ENCODE data around the gene CNOT9.

The CNOT9 gene

DNA sequence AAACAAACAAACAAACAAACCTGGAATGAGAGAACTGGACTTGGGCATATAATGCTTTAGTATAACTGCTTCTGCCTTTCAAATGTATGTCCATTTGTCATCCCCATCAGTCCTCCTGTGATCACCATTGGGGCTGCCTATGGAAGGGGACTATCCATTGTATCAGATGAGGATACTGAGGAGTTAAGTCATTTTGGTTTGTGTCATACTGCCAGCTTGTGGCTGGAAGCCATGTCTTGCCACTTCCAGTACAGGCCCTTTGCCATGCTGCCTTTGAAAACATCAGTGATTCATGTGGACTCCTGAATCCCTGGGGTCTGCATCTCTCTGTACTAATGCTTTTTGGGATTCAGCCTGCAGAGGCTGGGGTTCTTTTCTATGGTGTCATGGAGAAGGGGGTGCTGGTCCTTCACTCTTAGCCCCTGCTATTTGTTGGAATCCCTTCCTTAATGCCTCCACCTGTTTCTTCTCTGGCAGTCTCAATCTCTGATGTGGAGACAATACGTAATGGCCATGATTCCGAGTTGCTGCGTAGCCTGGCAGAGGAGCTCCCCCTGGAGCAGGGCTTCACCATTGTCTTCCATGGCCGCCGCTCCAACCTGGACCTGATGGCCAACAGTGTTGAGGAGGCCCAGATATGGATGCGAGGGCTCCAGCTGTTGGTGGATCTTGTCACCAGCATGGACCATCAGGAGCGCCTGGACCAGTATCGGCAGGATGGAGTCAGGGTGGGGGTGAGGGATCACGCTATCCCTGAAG lies 49.6 kb downstream of the CNOT9 start:
- no peaks in the 10 kb centered on the region for H3K9me3 ChIP-seq (ENCODE audit: control insufficient read depth, low read length)
- no peak overlapping the region for H3K4me3 ChIP-seq (ENCODE audit: insufficient read depth, low read depth, low read length)
- H3K27ac ChIP-seq (ENCODE audit: insufficient read depth, low read depth, low read length, poor library complexity, severe bottlenecking), result no peak overlapping the region
- no peaks in the 10 kb centered on the region for H3K27me3 ChIP-seq (ENCODE audit: control insufficient read depth, insufficient read depth, low read length, poor library complexity, severe bottlenecking)
- no peaks in the 10 kb centered on the region for H3K36me3 ChIP-seq (ENCODE audit: control insufficient read depth, insufficient read depth, low read length)
- WGBS, 2 experiments, result 88 to 92% methylated on average over 9 of the region's 9 CpGs
- H3K4me1 ChIP-seq (ENCODE audit: control insufficient read depth, insufficient read depth, low read length), result no peaks in the 10 kb centered on the region

DNA sequence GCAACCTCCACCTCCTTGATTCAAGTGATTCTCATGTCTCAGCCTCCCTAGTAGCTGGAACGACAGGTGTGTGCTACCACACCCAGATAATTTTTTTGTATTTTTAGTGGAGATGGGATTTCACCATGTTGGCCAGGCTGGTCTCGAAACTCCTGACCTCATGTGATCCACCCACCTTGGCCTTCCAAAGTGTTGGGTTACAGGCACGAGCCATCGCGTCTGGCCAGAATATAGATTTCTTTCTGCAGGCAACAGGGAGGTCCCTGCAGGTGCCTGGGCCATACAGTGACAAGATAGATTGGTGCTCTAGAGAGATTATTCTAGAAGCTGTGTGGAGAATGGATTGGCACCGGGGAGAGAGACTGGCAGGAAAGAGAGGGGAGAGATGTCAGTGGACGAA lies 52.4 kb downstream of the CNOT9 start:
- Histone ChIP-seq H3K4me3 (ENCODE audit: insufficient read depth, low read depth, low read length) (no peak overlapping the region), H3K27ac (ENCODE audit: insufficient read depth, low read depth, low read length, poor library complexity, severe bottlenecking) (no peak overlapping the region), H3K36me3 (ENCODE audit: control insufficient read depth, insufficient read depth, low read length) (no peaks in the 10 kb centered on the region), H3K9me3 (ENCODE audit: control insufficient read depth, low read length) (no peaks in the 10 kb centered on the region), H3K27me3 (ENCODE audit: control insufficient read depth, insufficient read depth, low read length, poor library complexity, severe bottlenecking) (no peaks in the 10 kb centered on the region), H3K4me1 (ENCODE audit: control insufficient read depth, insufficient read depth, low read length) (no peaks in the 10 kb centered on the region)
- WGBS, 2 experiments, result 77 to 78% methylated on average over 6 to 7 of the region's 7 CpGs

DNA sequence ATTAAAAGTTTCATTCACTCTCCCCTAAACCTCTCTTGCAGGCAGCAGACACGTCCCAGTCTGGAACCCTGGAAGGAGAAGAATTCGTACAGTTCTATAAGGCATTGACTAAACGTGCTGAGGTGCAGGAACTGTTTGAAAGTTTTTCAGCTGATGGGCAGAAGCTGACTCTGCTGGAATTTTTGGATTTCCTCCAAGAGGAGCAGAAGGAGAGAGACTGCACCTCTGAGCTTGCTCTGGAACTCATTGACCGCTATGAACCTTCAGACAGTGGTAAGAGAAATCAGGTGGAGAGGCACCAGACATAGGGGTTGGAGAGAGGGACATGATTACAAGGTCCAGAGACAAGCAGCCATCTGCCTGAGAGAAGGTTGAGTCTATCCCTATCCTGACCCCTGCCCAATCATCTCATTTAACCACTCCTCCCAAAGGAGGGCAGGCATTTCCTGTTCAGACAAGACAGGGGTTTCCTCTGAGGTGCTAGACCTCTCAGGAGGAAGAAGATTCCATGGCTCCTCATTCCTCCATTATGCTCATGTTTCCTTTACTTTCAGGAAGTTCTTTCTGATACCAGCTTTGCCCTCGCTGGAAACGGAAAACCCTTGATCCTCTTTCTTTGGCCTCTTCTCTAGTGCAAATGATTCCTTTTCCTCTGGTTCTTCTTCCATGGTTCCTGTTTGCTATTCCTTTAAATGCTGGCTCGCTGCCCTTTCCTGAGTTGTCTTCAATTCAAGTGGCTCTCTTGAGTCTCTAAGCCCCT lies 54.1 kb downstream of the CNOT9 start:
- 91 to 92% methylated on average over 7 of the region's 7 CpGs for WGBS, 2 experiments
- H3K27ac ChIP-seq (ENCODE audit: insufficient read depth, low read depth, low read length, poor library complexity, severe bottlenecking), result no peak overlapping the region
- H3K4me3 ChIP-seq (ENCODE audit: insufficient read depth, low read depth, low read length), result no peak overlapping the region
- no peaks in the 10 kb centered on the region for H3K27me3 ChIP-seq (ENCODE audit: control insufficient read depth, insufficient read depth, low read length, poor library complexity, severe bottlenecking)
- no peaks in the 10 kb centered on the region for H3K4me1 ChIP-seq (ENCODE audit: control insufficient read depth, insufficient read depth, low read length)
- no peaks in the 10 kb centered on the region for H3K9me3 ChIP-seq (ENCODE audit: control insufficient read depth, low read length)
- H3K36me3 ChIP-seq (ENCODE audit: control insufficient read depth, insufficient read depth, low read length), result no peaks in the 10 kb centered on the region

GRCh38 chr2:218623366-218623705 lies 54.7 kb downstream of the CNOT9 start:
- Histone ChIP-seq H3K4me1 (ENCODE audit: control insufficient read depth, insufficient read depth, low read length) (no peaks in the 10 kb centered on the region), H3K27me3 (ENCODE audit: control insufficient read depth, insufficient read depth, low read length, poor library complexity, severe bottlenecking) (no peaks in the 10 kb centered on the region), H3K36me3 (ENCODE audit: control insufficient read depth, insufficient read depth, low read length) (no peaks in the 10 kb centered on the region), H3K27ac (ENCODE audit: insufficient read depth, low read depth, low read length, poor library complexity, severe bottlenecking) (no peak overlapping the region), H3K9me3 (ENCODE audit: control insufficient read depth, low read length) (no peaks in the 10 kb centered on the region), H3K4me3 (ENCODE audit: insufficient read depth, low read depth, low read length) (no peak overlapping the region)
- 93% methylated on average over 3 of the region's 3 CpGs for WGBS, 2 experiments

- Histone ChIP-seq H3K36me3 (ENCODE audit: control insufficient read depth, insufficient read depth, low read length) (no peaks in the 10 kb centered on the region), H3K27ac (ENCODE audit: insufficient read depth, low read depth, low read length, poor library complexity, severe bottlenecking) (no peak overlapping the region), H3K27me3 (ENCODE audit: control insufficient read depth, insufficient read depth, low read length, poor library complexity, severe bottlenecking) (no peaks in the 10 kb centered on the region), H3K4me3 (ENCODE audit: insufficient read depth, low read depth, low read length) (no peak overlapping the region), H3K4me1 (ENCODE audit: control insufficient read depth, insufficient read depth, low read length) (no peaks in the 10 kb centered on the region), H3K9me3 (ENCODE audit: control insufficient read depth, low read length) (no peaks in the 10 kb centered on the region)
- whole genome bisulfite sequencing, 2 experiments, result 95 to 97% methylated on average over 4 of the region's 4 CpGs
These were observed 57.7 kb downstream of the CNOT9 start for GRCh38 chr2:218626369-218626768.

GRCh38 chr2:218627939-218628338 lies 59.3 kb downstream of the CNOT9 start:
- Histone ChIP-seq H3K4me1 (ENCODE audit: control insufficient read depth, insufficient read depth, low read length) (no peaks in the 10 kb centered on the region), H3K4me3 (ENCODE audit: insufficient read depth, low read depth, low read length) (no peak overlapping the region), H3K27me3 (ENCODE audit: control insufficient read depth, insufficient read depth, low read length, poor library complexity, severe bottlenecking) (no peaks in the 10 kb centered on the region), H3K9me3 (ENCODE audit: control insufficient read depth, low read length) (no peaks in the 10 kb centered on the region), H3K27ac (ENCODE audit: insufficient read depth, low read depth, low read length, poor library complexity, severe bottlenecking) (no peak overlapping the region), H3K36me3 (ENCODE audit: control insufficient read depth, insufficient read depth, low read length) (no peaks in the 10 kb centered on the region)
- WGBS, 2 experiments, result 97% methylated on average over 4 of the region's 4 CpGs

DNA sequence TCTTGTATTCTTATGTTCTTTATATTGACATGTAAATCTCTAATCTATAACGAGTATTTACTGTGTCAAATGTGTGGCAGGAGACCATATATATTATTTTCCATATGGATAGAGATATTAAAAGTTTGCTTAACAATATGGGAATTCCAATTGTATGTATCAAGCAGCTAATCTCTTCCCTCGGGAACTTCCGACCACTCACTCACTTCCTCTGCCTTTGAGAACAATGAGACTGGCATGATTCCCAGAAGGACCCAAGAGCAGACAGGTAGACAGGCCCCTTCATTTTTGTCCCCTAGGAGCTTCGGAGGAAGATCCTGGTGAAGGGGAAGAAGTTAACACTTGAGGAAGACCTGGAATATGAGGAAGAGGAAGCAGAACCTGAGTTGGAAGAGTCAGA lies 63.2 kb downstream of the CNOT9 start:
- Histone ChIP-seq H3K27me3 (ENCODE audit: control insufficient read depth, insufficient read depth, low read length, poor library complexity, severe bottlenecking) (no peaks in the 10 kb centered on the region), H3K36me3 (ENCODE audit: control insufficient read depth, insufficient read depth, low read length) (peaks cover 22% of the 10 kb centered on the region), H3K4me3 (ENCODE audit: insufficient read depth, low read depth, low read length) (no peak overlapping the region), H3K4me1 (ENCODE audit: control insufficient read depth, insufficient read depth, low read length) (no peaks in the 10 kb centered on the region), H3K27ac (ENCODE audit: insufficient read depth, low read depth, low read length, poor library complexity, severe bottlenecking) (no peak overlapping the region), H3K9me3 (ENCODE audit: control insufficient read depth, low read length) (no peaks in the 10 kb centered on the region)
- 87 to 89% methylated on average over 3 of the region's 4 CpGs for WGBS, 2 experiments

- 92 to 97% methylated on average over 5 of the region's 5 CpGs for WGBS, 2 experiments
- Histone ChIP-seq H3K4me1 (ENCODE audit: control insufficient read depth, insufficient read depth, low read length) (no peaks in the 10 kb centered on the region), H3K9me3 (ENCODE audit: control insufficient read depth, low read length) (no peaks in the 10 kb centered on the region), H3K4me3 (ENCODE audit: insufficient read depth, low read depth, low read length) (no peak overlapping the region), H3K27me3 (ENCODE audit: control insufficient read depth, insufficient read depth, low read length, poor library complexity, severe bottlenecking) (no peaks in the 10 kb centered on the region), H3K27ac (ENCODE audit: insufficient read depth, low read depth, low read length, poor library complexity, severe bottlenecking) (no peak overlapping the region), H3K36me3 (ENCODE audit: control insufficient read depth, insufficient read depth, low read length) (peaks cover 46% of the 10 kb centered on the region)
These were observed 67.1 kb downstream of the CNOT9 start for GRCh38 chr2:218635719-218636118.

DNA sequence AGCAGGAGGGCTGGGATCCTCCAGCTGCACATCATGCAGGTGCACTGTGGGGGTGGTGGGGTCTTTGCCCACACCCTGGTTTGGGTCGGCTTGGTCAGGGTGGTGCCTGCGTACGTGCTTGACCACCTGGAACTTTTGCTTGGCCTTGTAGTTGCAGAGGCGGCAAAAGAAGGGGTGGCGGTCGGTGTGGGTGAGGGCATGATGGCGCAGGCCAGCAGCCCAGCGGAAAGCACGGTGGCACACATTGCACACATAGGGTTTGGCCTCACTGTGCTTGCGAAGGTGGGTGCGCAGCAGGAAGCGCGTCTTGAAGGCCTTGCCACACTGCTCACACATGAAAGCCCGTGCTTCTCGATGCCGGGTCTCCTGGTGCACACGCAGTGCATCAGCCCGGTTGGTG lies 69.7 kb downstream of the CNOT9 start:
- Histone ChIP-seq H3K9me3 (ENCODE audit: control insufficient read depth, low read length) (no peaks in the 10 kb centered on the region), H3K27ac (ENCODE audit: insufficient read depth, low read depth, low read length, poor library complexity, severe bottlenecking) (no peak overlapping the region), H3K4me3 (ENCODE audit: insufficient read depth, low read depth, low read length) (no peak overlapping the region), H3K4me1 (ENCODE audit: control insufficient read depth, insufficient read depth, low read length) (no peaks in the 10 kb centered on the region), H3K27me3 (ENCODE audit: control insufficient read depth, insufficient read depth, low read length, poor library complexity, severe bottlenecking) (no peaks in the 10 kb centered on the region), H3K36me3 (ENCODE audit: control insufficient read depth, insufficient read depth, low read length) (peaks cover 53% of the 10 kb centered on the region)
- WGBS, 2 experiments, result 97% methylated on average over 18 of the region's 18 CpGs

GRCh38 chr2:218642121-218642656 lies 73.5 kb downstream of the CNOT9 start:
- Histone ChIP-seq H3K36me3 (ENCODE audit: control insufficient read depth, insufficient read depth, low read length) (peaks cover 61% of the 10 kb centered on the region), H3K27ac (ENCODE audit: insufficient read depth, low read depth, low read length, poor library complexity, severe bottlenecking) (no peak overlapping the region), H3K4me3 (ENCODE audit: insufficient read depth, low read depth, low read length) (no peak overlapping the region), H3K27me3 (ENCODE audit: control insufficient read depth, insufficient read depth, low read length, poor library complexity, severe bottlenecking) (no peaks in the 10 kb centered on the region), H3K9me3 (ENCODE audit: control insufficient read depth, low read length) (no peaks in the 10 kb centered on the region), H3K4me1 (ENCODE audit: control insufficient read depth, insufficient read depth, low read length) (no peaks in the 10 kb centered on the region)
- WGBS, 2 experiments, result 96 to 97% methylated on average over 18 of the region's 18 CpGs
